ENCODE results near the gene KCNJ15. TPM values are rescaled to one million over a fixed set of nuclear protein-coding genes. Genes with fewer than 3 reads are reported as not detected.

KCNJ15 gene
- total and polyA plus RNA-seq, 2 experiments from 2014 or later: not detected

DNA sequence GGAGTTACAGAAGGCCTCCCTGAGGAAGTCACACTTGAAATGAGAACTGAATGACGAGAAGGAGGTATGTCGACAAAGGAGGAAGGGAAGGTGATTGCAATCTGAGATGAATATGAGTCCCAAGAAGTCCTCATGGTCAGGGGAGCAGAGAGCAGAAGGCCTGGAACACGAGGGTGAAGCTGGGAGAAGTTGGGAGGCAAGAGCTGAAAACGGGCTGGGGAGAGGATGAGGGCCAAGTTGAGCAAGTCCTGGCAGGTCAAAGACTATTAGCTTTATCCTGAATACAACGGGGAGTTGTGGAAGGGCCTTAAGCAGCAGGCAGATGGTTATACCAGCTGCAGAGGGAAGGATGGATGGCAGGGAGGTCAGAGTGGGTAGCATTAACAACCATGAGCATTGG lies 89.5 kb downstream of the KCNJ15 start:
- no peak overlapping the region for H3K4me3 ChIP-seq
- H3K4me1 ChIP-seq (ENCODE audit: low read depth): no peaks in the 10 kb centered on the region
- TF ChIP-seq, protein P1, sequence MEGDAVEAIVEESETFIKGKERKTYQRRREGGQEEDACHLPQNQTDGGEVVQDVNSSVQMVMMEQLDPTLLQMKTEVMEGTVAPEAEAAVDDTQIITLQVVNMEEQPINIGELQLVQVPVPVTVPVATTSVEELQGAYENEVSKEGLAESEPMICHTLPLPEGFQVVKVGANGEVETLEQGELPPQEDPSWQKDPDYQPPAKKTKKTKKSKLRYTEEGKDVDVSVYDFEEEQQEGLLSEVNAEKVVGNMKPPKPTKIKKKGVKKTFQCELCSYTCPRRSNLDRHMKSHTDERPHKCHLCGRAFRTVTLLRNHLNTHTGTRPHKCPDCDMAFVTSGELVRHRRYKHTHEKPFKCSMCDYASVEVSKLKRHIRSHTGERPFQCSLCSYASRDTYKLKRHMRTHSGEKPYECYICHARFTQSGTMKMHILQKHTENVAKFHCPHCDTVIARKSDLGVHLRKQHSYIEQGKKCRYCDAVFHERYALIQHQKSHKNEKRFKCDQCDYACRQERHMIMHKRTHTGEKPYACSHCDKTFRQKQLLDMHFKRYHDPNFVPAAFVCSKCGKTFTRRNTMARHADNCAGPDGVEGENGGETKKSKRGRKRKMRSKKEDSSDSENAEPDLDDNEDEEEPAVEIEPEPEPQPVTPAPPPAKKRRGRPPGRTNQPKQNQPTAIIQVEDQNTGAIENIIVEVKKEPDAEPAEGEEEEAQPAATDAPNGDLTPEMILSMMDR (IDR thresholded peaks at IDR 0.05; ENCODE audit: low read depth, low read length): no peak
- H3K27me3 ChIP-seq: no peaks in the 10 kb centered on the region
- DNase-seq (ENCODE audit: low read depth in 1 of 2, low spot score in 1 of 2): no peak
- no peaks in the 10 kb centered on the region for H3K9me3 ChIP-seq (ENCODE audit: low read depth)
- H3K27ac ChIP-seq: no peak overlapping the region
- no peaks in the 10 kb centered on the region for H3K36me3 ChIP-seq

DNA sequence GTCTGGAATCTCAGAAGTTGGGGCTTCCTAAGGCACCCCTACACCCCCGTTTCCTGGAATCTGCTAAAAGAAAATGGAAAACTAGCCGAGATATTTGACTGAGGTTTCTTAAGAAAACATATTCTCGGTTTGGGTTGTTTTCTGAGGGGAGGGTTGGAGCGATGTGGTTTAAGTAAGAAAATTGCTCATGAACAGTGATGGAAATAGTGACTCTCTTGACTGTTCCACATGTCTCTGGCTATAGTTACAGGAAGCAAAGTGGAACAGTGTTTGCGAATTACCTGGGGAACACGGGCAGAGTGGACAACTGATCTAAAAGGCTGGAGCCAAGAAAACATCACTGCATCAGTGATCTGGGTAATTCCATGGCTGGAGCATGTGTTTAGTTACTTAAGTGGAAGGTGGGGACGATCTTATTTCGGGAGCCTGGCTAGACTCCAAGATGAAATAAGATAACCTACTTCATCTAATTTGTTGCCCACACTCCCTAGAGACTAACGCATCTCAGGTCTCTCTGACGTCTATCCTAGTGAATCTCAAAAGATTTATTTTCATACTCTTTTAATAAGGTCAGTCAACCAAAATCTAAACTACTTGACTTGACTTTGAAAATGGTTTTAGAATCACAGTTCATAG lies 92.4 kb downstream of the KCNJ15 start:
- TF ChIP-seq, protein P1 (IDR thresholded peaks at IDR 0.05; ENCODE audit: low read depth, low read length): no peak

DNA sequence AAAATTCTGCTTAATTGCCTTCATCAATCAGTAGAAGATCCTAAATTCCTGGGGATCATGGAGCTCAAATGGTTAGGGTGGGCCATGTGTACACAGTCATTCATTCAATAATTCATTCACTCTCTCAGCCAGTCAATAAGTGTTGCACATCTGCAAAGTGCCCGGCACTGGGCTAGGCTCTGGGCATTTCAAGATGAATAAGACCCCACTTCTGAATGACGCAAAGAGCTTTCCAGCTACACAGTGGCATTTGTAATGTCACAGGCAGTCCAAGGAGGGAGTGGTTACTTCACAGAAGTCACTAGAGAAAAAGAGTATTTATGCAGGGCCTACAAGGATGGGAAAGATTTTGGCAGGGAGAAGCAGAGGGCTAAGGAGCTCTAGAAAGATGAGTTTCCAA lies 93.2 kb downstream of the KCNJ15 start:
- DNase-seq (ENCODE audit: low read depth in 1 of 2, low spot score in 1 of 2): no peak
- no peak overlapping the region for H3K27ac ChIP-seq

More for the DNA sequence above, 92.4 kb downstream of the KCNJ15 start:
- no peaks in the 10 kb centered on the region for H3K27me3 ChIP-seq
- H3K36me3 ChIP-seq: no peaks in the 10 kb centered on the region
- no peaks in the 10 kb centered on the region for H3K9me3 ChIP-seq (ENCODE audit: low read depth)
- H3K27ac ChIP-seq: no peak overlapping the region
- no peaks in the 10 kb centered on the region for H3K4me1 ChIP-seq (ENCODE audit: low read depth)
- H3K4me3 ChIP-seq: no peak overlapping the region
- DNase-seq (ENCODE audit: low read depth in 1 of 2, low spot score in 1 of 2): peak in 1 of 2 donors; percentile 24

GRCh38 chr21:38350684-38351083 lies 93.9 kb downstream of the KCNJ15 start:
- Histone ChIP-seq H3K9me3 (ENCODE audit: low read depth) (no peaks in the 10 kb centered on the region), H3K27me3 (no peaks in the 10 kb centered on the region), H3K4me1 (ENCODE audit: low read depth) (no peaks in the 10 kb centered on the region), H3K4me3 (no peak overlapping the region), H3K36me3 (no peaks in the 10 kb centered on the region), H3K27ac (no peak overlapping the region)
- TF ChIP-seq, protein P1 (IDR thresholded peaks at IDR 0.05; ENCODE audit: low read depth, low read length): no peak
- DNase-seq (ENCODE audit: low read depth in 1 of 2, low spot score in 1 of 2): peak in 1 of 2 donors; percentile 55

More for the DNA sequence above, 93.2 kb downstream of the KCNJ15 start:
- Histone ChIP-seq H3K27me3 (no peaks in the 10 kb centered on the region), H3K4me1 (ENCODE audit: low read depth) (no peaks in the 10 kb centered on the region), H3K36me3 (no peaks in the 10 kb centered on the region), H3K4me3 (no peak overlapping the region), H3K9me3 (ENCODE audit: low read depth) (no peaks in the 10 kb centered on the region)
- TF ChIP-seq, protein P1 (IDR thresholded peaks at IDR 0.05; ENCODE audit: low read depth, low read length): no peak

DNA sequence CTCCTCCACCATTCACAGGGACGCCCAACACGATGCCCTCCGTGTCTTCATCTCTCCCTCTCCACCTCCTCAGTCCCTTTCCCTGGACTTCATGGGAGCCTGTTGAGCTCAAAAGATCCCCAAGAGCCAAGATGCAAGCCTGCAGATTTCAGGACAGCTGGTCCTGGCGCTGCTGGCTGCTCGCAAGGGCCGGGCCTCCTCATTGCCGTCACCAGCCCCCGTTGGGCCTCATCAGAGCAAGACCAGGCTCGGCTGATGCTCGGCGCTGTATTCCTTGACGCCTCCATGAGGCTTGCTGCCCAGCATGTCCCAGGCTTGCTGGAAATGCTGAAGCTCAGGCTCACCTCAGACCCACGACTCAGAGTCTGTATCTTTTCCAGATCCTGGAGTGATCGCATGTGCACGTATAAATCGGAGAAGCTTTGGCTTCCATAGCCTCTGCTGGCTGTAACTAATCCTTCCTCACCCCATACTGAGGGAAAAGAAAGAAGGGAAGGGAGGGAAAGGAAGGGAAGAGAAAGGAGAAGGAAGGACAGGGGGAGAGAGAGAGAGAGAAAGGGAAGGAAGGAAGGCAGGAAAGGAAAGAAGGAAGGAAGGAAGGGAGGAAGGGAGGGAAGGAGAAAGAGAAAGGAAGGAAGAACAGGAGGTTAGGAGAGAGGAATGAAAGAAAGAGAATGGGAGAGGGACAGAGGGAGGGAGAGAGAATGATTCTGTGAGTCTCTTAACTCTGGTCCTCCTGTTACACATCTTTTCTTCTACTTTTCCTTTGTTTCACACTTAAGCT lies 94.6 kb downstream of the KCNJ15 start:
- Histone ChIP-seq H3K4me3 (no peak overlapping the region), H3K9me3 (ENCODE audit: low read depth) (no peaks in the 10 kb centered on the region), H3K4me1 (ENCODE audit: low read depth) (no peaks in the 10 kb centered on the region), H3K27me3 (no peaks in the 10 kb centered on the region), H3K36me3 (no peaks in the 10 kb centered on the region), H3K27ac (no peak overlapping the region)
- no peak for DNase-seq (ENCODE audit: low read depth in 1 of 2, low spot score in 1 of 2)
- TF ChIP-seq, protein P1 (IDR thresholded peaks at IDR 0.05; ENCODE audit: low read depth, low read length): no peak
